MCF 10A (cell line): ENCODE results near the gene TP53AIP1. TPM values are rescaled to one million over a fixed set of nuclear protein-coding genes. Genes with fewer than 3 reads are reported as not detected.

Source experiments
- BruUV-seq: library from RNA; stranded (reverse); fragments of 400-500 nt; replicated peaks from 2 replicates; lab custom pipeline; 2021; lab: Mats Ljungman, UMichigan
- CTCF ChIA-PET: fragments of 300-600 bp; sonication (Branson Sonifier 250); formaldehyde crosslinking; extraction: SDS; loops from one replicate; lab custom pipeline; 2021; ENCODE audit warnings: antibody characterized with exemption, inconsistent platforms; lab: Yijun Ruan, JAX
- POLR2A ChIA-PET: fragments of 300-600, 350-650 bp; sonication (Branson Sonifier 250); formaldehyde crosslinking; extraction: SDS; loops from one replicate; lab custom pipeline; 2020; ENCODE audit warnings: antibody characterized with exemption, inconsistent platforms; lab: Yijun Ruan, JAX
- DNase-seq: peaks from one replicate; pipeline ENCODE4 v3.0.0-alpha.2; 2018; ENCODE audit not compliant: unreplicated experiment
- H3K27ac Mint-ChIP-seq: one replicate; pipeline ENCODE4 v1.8.0; 2022; ENCODE audit warnings: mild to moderate bottlenecking, low read depth, mixed read lengths; ENCODE audit not compliant: unreplicated experiment
- H3K27me3 Mint-ChIP-seq: one replicate; pipeline ENCODE4 v1.8.0; 2022; ENCODE audit warnings: mixed read lengths; ENCODE audit not compliant: insufficient read depth, unreplicated experiment
- H3K36me3 Mint-ChIP-seq: one replicate; pipeline ENCODE4 v1.8.0; 2022; ENCODE audit warnings: mild to moderate bottlenecking, moderate library complexity, mixed read lengths; ENCODE audit not compliant: insufficient read depth, unreplicated experiment
- H3K4me1 Mint-ChIP-seq: one replicate; pipeline ENCODE4 v1.8.0; 2022; ENCODE audit warnings: mixed read lengths; ENCODE audit not compliant: insufficient read depth, unreplicated experiment
- H3K4me3 Mint-ChIP-seq: one replicate; pipeline ENCODE4 v1.8.0; 2022; ENCODE audit warnings: mild to moderate bottlenecking, moderate library complexity, mixed read lengths; ENCODE audit not compliant: unreplicated experiment
- H3K9me3 Mint-ChIP-seq: one replicate; pipeline ENCODE4 v1.8.0; 2022; ENCODE audit warnings: mixed read lengths; ENCODE audit not compliant: unreplicated experiment
- intact Hi-C: fragments of 100-400 bp; cut with micrococcal nuclease; formaldehyde crosslinking; loops from 2 replicates; pipeline ENCODE4 v1.14.1; 2022
- total RNA-seq: library from RNA; stranded (reverse); gene quantifications from 2 replicates; pipeline ENCODE4 v1.2.3, GENCODE V29; 2022
- TF ChIP-seq, protein P1 (sequence below): fragments of 200-600 bp; IDR thresholded peaks from one replicate; pipeline ENCODE4 v1.8.0; 2022; ENCODE audit warnings: antibody characterized with exemption, mild to moderate bottlenecking; ENCODE audit not compliant: unreplicated experiment

Gene TP53AIP1
- total RNA-seq, 1 experiment from 2014 or later, result 4.5 TPM

- Mint-ChIP-seq H3K27me3 (no peaks in the 10 kb centered on the region), H3K4me1 (no peaks in the 10 kb centered on the region), H3K36me3 (no peaks in the 10 kb centered on the region), H3K27ac (peak overlapping the region; percentile 27), H3K4me3 (no peak overlapping the region), H3K9me3 (no peaks in the 10 kb centered on the region)
- intact Hi-C loops, result no loop called here
- CTCF ChIA-PET, result interaction anchor here (0.6 to 26.7 kb wide), 5 partner anchors 9 to 916 kb away, joined by 4 to 598 read pairs (median 9); partner anchors contain the start of gene KCNJ5
- TF ChIP-seq, protein P1, sequence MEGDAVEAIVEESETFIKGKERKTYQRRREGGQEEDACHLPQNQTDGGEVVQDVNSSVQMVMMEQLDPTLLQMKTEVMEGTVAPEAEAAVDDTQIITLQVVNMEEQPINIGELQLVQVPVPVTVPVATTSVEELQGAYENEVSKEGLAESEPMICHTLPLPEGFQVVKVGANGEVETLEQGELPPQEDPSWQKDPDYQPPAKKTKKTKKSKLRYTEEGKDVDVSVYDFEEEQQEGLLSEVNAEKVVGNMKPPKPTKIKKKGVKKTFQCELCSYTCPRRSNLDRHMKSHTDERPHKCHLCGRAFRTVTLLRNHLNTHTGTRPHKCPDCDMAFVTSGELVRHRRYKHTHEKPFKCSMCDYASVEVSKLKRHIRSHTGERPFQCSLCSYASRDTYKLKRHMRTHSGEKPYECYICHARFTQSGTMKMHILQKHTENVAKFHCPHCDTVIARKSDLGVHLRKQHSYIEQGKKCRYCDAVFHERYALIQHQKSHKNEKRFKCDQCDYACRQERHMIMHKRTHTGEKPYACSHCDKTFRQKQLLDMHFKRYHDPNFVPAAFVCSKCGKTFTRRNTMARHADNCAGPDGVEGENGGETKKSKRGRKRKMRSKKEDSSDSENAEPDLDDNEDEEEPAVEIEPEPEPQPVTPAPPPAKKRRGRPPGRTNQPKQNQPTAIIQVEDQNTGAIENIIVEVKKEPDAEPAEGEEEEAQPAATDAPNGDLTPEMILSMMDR, result no peak
- no peak for DNase-seq
- BruUV-seq, result no TSS peak
- POLR2A ChIA-PET, result interaction anchor here (0.6 to 2.3 kb wide), 3 partner anchors 13 to 651 kb away, joined by 3 to 13 read pairs (median 3); no protein-coding TSS in a partner anchor
Measured at GRCh38 chr11:128947773-128948172, 5.1 kb upstream of the TP53AIP1 start.

DNA sequence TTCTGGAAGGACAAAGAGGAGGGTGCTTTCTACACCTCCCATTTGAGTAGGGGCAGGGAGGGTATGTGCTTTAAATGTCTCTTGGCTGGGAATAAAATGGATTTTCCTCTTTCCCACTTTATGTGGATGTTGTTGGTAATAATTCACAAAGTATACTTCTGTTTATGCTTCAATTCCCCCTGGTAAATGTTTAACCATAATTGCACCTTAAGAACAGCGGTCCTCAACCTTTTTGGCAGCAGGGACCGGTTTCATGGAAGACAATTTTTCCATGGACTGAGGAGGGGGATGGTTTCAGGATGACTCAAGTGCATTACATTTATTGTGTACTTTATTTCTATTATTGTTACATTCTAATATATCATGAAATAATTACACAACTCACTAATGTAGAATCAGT lies 4.0 kb upstream of the TP53AIP1 start:
- BruUV-seq, result no TSS peak
- intact Hi-C loops, result no loop called here
- ChIA-PET CTCF (interaction anchor here (4.7 to 26.7 kb wide), 2 partner anchors 10 to 57 kb away, joined by 29 to 598 read pairs; partner anchors contain the start of gene KCNJ5), POLR2A (interaction anchor here (0.7 kb wide), 1 partner anchor 54 kb away, joined by 3 read pairs; no protein-coding TSS in a partner anchor)
- Mint-ChIP-seq H3K27ac (no peak overlapping the region), H3K36me3 (no peaks in the 10 kb centered on the region), H3K27me3 (no peaks in the 10 kb centered on the region), H3K9me3 (no peaks in the 10 kb centered on the region), H3K4me3 (no peak overlapping the region), H3K4me1 (peaks cover 7% of the 10 kb centered on the region)
- DNase-seq, result no peak
- TF ChIP-seq, protein P1, result no peak

DNA sequence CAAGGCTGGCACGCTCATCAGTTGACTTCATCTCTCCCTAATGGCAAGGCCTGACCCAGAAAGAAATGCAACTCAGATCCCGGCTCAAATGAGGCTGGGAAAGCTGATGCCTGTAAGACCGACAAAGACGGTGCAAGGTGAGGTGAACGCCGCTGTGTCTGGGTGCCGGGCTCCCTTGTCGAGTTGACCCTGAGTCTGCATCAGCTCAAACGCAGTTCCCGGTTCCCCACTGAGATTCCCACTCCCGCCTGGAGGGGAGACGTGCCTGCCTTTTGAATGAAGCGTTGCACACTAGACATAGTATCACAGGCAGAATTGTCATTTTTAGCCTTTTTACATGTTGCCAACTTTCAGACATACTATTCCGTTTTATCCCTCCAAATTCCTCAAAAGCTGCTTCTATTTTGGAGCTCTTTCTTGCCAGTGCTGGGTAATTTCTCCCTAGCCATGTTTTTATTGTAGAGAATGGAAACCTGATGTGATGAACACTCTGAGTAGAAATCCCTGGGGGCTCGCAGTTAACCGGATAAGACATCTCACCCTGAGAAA lies 831 bp upstream of the TP53AIP1 start:
- Mint-ChIP-seq H3K4me1 (peaks cover 22% of the 10 kb centered on the region), H3K27me3 (no peaks in the 10 kb centered on the region), H3K4me3 (no peak overlapping the region), H3K27ac (no peak overlapping the region), H3K9me3 (no peaks in the 10 kb centered on the region), H3K36me3 (no peaks in the 10 kb centered on the region)
- TF ChIP-seq, protein P1, result no peak
- no TSS peak for BruUV-seq
- intact Hi-C loops, result no loop called here
- CTCF ChIA-PET, result interaction anchor here (7.3 to 26.7 kb wide), 2 partner anchors 13 to 54 kb away, joined by 66 to 598 read pairs; partner anchors contain the start of gene KCNJ5
- no peak for DNase-seq
- POLR2A ChIA-PET, result interaction anchor here (1.1 kb wide), 1 partner anchor 34 kb away, joined by 4 read pairs; no protein-coding TSS in a partner anchor

DNA sequence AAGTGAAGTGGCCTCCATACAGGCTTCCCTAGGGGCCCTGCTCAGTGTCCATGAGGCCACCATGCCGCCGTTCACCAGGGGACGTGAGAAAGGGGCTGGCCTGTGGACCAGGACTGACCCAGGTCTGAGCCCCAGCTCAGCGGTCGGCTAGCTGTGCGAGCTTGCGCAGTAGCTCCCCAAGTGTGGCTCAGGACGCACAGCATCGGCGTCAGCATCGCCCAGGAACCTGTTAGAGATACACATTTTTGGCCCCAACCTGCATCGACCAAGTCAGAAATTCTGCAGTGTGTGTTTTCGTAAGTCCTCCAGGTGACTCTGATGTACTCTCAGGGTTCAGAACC lies 429 bp downstream of the TP53AIP1 start:
- CTCF ChIA-PET, result interaction anchor here (0.6 to 26.7 kb wide), 4 partner anchors 14 to 1633 kb away, joined by 3 to 598 read pairs (median 35); partner anchors contain the start of gene KCNJ5

More for the DNA sequence above, 429 bp downstream of the TP53AIP1 start:
- POLR2A ChIA-PET, result interaction anchor here (1.1 kb wide), 1 partner anchor 33 kb away, joined by 4 read pairs; no protein-coding TSS in a partner anchor
- Mint-ChIP-seq H3K4me1 (peaks cover 22% of the 10 kb centered on the region), H3K36me3 (no peaks in the 10 kb centered on the region), H3K27me3 (no peaks in the 10 kb centered on the region), H3K4me3 (no peak overlapping the region), H3K27ac (peak overlapping the region; percentile 86), H3K9me3 (no peaks in the 10 kb centered on the region)
- intact Hi-C loops, result no loop called here
- TF ChIP-seq, protein P1, result no peak
- no peak for DNase-seq
- no TSS peak for BruUV-seq
